Activated T-helper 1 cell treated with anti-CD3 and anti-CD28 coated beads, Interleukin-2, amount 50 U/mL, for 16 hours (primary cell): ENCODE measurements around the gene RASGRF1.

Experiments used
- DNase-seq, 2 donors: peaks; one replicate each; pipeline ENCODE4 v3.0.0-alpha.2; 2020; ENCODE audit warnings: low read depth in 1 of 2, low spot score in 1 of 2

RASGRF1 gene

DNA sequence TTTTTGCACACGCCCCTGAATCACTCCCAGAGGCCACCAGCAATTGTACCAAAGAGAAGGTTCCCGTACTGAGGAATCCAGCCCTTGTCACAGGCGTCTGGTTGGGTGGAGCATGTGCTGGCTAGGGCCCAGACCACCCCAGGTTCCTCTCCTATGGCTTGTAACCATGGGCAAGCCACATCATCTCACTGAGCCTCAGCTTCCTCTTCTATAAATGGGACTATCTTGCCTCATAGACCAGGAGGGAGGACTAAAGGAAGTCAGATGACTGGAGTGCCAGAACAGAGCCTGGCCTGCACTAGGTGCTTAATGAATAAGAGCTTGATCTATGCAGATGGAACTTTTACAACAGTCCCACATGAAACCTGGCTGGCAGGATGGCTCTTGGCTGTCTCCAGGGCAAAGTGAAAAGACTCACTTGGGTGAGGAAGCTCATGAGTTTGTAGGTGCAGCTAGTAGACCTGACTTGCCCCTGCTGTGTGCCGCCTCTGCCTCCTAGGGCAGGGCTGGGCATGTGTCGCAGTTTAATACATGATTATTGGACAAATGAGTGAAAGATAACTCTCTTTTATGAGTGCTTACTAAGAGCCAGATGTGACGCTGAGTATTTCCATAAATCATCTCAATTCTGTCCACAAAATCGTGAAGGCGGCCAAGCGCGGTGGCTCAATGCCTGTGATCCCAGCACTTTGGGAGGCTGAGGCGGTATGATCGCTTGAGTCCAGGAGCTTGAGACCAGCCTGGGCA lies 175.1 kb downstream of the RASGRF1 start:
- no peak for DNase-seq

DNA sequence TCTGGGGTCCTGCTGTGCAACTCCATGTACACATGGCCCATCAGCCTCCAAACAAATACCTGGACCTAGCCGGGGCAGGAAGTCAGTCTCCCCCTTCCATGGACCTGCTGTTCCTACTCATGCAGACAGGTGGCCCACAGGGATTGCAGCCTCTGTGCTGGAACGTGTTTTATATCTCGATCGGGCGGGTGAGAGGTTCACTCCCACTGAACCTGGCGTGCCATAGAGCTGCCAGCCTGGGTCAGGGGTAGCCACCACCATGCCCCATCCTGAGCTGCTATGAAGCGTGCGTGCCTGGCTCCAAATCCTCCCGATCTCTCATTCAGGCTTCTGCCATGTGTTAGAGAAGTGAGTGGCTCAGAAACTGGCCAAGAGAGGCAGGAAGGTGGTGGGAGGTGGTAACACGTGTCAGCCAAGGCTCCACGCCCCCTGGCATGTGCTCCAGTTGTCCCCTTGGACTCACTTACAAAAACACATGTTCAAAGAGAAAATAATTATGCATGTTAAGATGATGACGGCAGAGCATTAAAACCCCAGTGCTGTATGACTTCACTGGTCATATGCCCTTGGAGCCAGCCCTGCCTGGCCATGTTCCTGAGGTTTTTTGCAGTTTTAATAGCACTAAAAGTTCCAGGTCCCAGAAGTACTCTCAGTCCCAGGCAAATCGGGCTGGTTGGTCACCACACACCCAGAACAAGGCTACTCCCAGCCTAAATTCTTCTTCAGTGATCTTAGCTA lies 176.4 kb downstream of the RASGRF1 start:
- DNase-seq: no peak

DNA sequence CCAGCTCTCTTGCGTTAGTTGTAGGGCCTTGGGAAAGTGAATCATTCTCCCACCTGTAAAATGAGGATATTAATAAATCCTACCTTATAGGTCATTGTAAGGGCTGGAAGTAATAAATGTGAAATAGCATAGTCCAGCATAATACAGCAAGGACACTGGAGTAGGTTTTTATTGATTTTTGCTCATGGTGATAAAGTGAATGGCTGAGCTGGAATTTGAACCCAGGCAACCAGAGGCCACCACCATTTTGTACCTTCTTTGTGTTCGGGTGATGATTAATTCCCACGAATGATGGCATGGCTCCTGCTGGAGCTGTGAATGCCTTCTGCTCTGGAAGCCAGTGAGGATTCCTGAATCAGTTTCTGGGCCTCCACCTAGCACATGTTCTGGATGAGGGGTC lies 177.6 kb downstream of the RASGRF1 start:
- DNase-seq: no peak

DNA sequence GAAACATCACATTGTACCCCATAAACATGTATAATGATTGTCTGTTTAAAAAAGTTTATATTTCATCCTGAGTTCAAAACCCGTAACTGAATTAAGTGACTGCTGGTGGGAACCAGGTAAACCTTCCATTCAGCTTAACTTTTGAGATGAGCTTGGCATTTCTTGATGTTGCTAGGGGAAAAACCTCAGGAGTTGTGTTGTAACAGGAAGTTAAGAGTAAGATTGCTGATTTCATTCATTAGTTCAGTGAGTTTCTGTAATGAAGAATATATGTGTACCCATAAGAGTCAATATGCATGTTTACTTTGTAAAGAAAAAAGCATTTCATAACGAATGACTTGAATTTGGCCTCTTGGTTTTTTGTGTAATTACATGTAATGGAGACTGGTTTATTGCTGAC lies 178.3 kb downstream of the RASGRF1 start:
- no peak for DNase-seq

DNA sequence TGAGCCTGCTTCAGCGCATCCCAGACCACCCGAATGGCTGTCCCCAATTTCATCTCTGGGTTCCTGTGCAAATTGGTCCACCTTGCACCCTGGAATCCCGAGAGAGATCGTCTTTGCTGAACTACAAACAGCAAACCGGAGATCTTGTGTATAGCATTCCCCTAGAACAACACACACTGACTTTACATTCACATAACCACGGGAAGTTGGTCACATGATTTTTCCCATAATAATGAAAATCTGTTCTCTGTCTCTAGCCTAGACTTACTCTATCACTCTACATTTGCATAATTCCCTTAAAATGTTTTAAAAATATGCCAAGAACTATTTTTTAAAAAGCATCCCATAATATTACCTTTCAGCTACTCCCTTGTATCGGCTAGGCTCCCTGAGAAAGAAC lies 180.3 kb downstream of the RASGRF1 start:
- DNase-seq: no peak
